K562 treated with DMSO at 1 percent for 12 hours (cell line): ENCODE data around the gene SERGEF. TPM values are rescaled to one million over a fixed set of nuclear protein-coding genes. Genes with fewer than 3 reads are reported as not detected.

Experiments used
- total RNA-seq: library from RNA; unstranded; fragments of 300-600 nt; gene quantifications from 2 replicates; pipeline ENCODE4 v1.2.3, GENCODE V29; 2022; ENCODE audit not compliant: insufficient read depth

SERGEF gene
- total RNA-seq = 31.4 and 64.8 TPM in 2 replicates

GRCh38 chr11:18012906-18013781 lies at the start of gene SERGEF:
Gene SERGEF, minus strand, starts transcription at chr11:18013047. Its CDS starts 37 bp downstream, at chr11:18013010.

GRCh38 chr11:18046116-18046777 lies 33.4 kb upstream of the SERGEF start, which contains the start of gene TPH1:
Gene TPH1, minus strand, starts transcription at chr11:18046269. Its CDS starts 5,507 bp downstream, at chr11:18040762.

Other genes starting within 250 kb of the SERGEF start
- 0.73 TPM in 1 of 2 replicates, not detected in the other for gene TPH1, start 33.2 kb upstream of the SERGEF start, total RNA-seq
- gene SAAL1, start 93.0 kb upstream of the SERGEF start, total RNA-seq = 17.3 and 22.1 TPM in 2 replicates
- not detected in 2 replicates for gene MRGPRX3, start 119.5 kb upstream of the SERGEF start, total RNA-seq
- gene MRGPRX4, start 159.8 kb upstream of the SERGEF start, total RNA-seq = not detected in 2 replicates
- not detected in 2 replicates for gene SAA4, start 223.8 kb upstream of the SERGEF start, total RNA-seq
- gene SAA2, start 235.6 kb upstream of the SERGEF start, total RNA-seq = not detected in 2 replicates